ENCODE data around the gene ANO7.

The ANO7 gene

DNA sequence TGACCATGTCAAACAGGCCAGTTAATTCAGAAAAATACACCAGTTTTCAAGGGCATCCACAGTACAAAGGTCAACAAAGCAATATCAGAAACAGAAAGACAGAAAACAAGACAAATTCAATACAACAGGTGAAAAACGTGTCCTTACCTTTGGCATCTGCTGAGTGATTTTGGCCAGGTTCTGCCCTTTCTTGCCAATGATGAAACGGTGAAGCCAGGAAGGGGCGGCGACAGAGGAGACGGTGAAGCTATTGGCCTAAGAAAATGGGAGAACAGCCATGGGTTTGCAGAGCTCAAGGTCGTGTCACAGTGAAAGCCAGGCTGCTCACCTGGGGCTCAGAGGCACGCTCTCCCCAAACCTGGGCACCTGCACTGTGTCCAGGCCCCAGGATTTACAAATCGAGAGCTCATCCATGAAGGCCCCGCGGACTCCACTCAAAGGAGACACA is 66.5 kb downstream of the ANO7 start:
- no peak for DNase-seq (ENCODE audit: low read depth)

DNA sequence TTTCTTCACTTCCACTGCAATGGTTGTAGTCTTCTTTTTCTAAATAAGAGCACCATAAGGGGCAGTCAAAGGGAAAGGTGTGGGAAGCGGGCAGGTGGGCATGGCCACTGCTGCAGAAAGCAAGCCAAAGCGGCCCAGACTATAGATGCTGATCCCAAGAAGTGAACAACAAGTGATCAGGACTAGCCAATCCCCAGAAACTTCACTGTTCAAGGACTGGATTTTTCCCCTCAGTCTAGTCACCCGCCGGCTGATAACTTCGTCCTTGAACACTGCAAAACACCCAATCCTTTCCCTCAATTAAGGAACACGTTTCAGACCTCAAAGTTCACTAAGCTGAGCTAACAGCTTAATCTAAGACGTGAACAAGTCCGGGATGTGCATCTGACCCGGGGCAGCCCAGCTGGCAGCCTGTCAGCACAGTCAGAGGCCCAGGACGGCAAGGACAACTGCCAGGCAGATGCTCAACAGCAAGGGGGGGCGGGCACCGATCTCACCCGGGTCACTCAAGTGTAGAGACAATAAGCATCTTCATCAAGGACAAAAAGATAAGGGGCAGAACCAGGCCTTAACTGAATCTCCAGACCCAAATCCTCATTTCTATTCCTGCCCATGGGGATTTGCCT is 67.2 kb downstream of the ANO7 start:
- no peak for DNase-seq (ENCODE audit: low read depth)

DNA sequence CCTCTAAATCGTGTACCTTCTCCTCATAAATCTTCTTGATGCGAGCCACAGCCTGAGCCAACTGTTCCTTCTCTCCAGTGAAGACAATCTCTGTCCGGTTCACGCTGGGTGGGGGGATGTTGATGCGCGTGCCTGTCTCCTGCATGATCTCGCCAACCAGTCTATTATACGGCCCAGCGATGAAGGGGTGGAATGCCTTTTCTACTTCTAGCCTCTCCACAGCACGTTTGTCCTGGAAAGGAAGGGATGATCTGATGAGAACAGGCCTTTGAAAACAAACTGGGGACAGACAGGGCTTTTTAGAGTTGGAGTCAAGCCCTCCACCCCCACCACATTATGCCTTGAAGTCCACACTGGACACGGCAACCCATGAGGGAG is 67.7 kb downstream of the ANO7 start:
- DNase-seq (ENCODE audit: low read depth), result no peak

DNA sequence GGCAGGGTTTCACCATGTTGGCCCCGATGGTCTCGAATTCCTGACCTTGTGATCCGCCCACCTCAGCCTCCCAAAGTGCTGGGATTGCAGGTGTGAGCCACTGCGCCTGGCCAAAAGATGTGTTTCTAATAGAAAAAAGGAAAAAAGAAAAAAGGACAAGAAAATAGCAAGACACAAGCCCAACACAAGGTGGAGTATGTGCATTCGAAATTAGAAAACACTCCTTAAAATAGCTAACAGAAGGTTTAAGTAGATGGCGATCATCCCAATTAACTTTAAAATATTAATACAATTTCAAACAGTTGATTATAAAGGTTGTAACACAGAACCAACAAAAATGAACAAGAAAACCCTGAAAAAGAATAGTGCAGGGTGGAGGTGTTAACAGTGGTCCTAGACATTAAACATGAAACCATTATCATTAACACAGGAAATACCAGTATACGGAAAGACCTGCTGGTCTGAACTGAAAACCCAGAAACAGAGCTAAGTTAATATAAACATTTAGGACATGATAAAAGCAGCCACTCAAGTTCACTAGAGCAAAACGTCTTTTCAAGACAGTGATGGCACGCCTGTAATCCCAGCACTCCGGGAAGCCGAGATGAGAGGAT is 69.0 kb downstream of the ANO7 start:
- no peak for DNase-seq (ENCODE audit: low read depth)

DNA sequence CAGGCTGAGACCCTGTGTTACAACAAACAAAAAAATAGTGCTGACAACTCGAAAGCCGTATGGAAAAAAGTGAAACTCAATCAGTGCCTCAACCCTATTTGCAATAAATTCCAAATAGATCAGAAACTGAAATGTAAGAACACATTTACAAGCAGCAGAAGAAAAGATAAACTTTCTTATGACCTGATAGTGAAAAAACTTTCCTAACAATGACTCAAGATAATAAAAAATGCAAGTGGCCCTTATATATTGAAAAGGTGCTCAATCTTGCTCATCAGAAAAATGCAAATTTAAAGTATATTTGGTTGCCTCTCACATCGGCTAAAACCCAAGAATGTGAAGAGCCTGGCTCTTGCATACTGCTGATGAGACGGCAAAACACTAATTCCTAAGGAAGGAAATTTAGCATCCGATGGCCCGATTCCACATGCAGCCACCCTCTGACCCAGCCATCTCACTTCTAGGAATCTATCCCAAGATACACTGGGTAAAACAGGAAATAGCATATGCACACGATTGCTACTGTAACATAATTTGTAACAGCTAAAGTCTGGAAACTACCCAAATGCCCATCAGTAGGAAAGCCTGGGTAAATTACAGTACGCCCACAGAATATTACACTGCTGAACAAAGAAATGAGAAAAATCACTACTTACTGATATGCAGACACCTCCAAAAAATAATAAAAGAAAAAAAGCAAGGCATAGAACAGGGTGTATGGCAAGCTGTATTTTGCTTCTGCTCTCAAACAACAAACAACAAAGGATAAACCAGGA is 70.2 kb downstream of the ANO7 start:
- DNase-seq (ENCODE audit: low read depth), result no peak

DNA sequence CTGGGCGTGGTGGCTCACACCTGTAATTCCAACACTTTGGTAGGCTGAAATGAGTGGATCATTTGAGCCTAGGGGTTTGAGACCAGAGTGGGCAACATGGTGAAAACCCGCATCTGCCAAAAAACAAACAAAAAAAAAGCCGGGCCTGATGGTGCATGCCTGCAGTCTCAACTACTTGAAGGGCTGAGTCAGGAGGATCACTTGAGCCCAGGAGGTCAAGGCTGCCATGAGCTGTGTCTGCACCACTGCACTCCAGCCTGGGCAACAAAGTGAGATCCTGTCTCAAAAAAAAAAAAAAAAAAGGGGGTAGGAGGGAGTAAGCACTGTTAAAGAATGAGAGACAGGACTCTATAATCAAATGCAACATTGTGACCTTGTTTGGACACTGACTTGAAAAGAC is 72.4 kb downstream of the ANO7 start:
- no peak for DNase-seq (ENCODE audit: low read depth)

DNA sequence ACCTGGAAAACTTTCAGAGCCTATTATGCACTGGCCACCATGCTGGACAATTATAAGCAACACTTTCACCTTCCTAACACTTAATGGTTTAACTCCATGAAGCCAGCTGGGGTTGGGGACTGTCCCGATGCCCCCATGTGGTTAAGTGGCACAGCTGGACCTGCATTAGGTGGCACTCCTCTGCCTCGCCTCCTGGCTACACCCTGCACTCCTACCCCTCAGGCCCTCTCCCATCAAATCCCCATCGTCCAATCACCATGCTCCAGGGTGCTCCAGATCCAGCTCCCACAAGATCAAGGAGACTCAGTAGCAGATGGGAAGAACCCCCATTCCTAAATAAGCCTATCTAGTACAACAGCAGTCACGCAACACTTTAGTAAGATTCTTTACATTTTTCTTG is 73.2 kb downstream of the ANO7 start:
- no peak for DNase-seq (ENCODE audit: low read depth)

DNA sequence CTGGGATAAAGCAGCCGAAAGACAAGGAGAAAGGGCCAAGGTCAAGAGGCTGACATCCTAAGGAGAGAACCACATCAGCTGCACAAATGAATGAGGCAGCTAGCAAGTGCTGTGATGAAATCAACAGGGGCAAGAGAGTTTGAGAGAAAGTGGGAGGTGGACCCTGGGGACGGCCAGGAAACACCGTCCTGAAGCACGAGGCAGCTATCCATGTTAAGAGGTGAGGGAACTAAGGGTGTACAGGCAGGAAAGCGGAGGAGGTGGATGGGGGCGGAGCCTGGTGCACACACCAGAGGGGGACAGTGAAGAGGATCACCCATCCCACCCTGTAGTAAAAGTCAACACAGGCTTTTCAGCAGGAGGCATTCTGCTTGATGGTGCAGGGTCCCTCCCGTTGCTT is 74.6 kb downstream of the ANO7 start:
- DNase-seq (ENCODE audit: low read depth), result no peak

DNA sequence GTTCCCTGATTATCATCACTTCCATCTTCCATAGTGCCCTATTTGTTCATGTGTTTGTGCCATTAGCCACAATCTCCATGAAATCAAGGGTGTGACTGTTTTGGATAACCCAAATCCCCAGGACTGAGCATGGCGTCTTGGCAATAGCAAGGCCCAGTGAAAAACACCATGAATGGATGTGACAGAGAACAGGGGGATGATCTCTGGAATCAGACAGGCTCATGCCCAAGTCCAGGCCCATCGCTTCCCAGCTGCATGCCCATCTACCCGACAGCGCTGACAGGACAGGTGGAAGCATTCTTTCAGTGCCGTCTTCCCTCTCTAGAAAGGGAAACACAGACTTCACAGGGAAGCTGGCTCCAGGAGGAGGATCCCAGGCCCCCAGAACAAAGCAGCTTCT is 77.0 kb downstream of the ANO7 start:
- DNase-seq (ENCODE audit: low read depth), result no peak

DNA sequence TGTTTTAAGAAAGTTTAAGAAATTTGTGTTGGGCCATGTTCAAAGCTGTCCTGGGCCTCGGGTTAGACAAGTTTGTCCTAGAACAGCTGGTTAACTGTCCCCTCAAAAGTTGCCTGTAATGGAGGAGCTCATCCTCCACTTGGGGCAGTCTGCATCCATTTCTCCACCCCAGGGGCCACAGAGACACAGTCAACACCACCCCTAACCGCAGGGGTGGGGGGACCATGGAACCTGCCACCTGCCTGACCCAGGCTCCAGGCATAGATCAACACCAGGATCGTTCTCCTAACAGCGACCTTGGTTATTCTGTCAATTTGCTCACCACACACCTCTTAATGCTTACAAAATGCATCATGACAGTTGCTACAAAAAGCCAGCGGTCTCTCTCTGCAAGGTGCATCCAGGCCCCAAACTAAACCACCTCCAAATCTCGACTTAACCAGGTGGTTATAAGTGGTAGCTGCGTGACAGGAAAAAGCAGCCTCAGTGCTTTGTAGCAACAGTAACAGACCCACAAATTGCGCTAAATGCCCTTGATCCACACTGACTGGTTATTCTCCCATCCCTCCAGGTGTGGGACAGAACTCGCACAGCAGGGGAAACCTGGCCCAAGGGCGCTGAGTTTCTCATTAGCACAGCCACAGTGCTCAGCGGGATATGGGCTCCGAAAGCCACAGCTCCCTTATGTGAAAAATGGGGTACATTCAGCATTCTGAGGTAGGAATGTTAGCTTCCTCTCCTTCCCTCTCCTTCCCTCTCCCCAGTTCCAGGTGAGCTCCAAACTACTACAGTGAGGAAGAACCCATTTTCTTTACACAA is 79.0 kb downstream of the ANO7 start:
- DNase-seq (ENCODE audit: low read depth), result no peak

DNA sequence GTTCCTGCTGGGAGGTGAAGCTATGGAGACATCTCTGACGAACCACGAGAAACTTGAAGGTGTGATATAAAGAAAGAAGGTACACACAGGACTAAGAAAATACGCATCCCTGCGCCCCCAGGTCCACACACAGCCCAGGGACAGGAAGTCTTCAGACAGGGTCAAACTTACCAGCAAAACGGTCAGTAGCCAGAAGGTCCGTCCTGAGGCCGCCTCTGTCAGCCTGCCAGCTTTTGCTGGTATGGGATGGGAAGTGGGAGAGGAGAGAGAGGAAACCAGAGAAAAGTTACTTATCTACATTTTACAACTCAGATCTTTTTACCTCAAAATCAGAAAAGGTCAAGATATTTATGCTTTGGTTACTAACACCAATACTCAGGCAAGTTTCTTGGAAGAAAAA is 79.8 kb downstream of the ANO7 start:
- no peak for DNase-seq (ENCODE audit: low read depth)

DNA sequence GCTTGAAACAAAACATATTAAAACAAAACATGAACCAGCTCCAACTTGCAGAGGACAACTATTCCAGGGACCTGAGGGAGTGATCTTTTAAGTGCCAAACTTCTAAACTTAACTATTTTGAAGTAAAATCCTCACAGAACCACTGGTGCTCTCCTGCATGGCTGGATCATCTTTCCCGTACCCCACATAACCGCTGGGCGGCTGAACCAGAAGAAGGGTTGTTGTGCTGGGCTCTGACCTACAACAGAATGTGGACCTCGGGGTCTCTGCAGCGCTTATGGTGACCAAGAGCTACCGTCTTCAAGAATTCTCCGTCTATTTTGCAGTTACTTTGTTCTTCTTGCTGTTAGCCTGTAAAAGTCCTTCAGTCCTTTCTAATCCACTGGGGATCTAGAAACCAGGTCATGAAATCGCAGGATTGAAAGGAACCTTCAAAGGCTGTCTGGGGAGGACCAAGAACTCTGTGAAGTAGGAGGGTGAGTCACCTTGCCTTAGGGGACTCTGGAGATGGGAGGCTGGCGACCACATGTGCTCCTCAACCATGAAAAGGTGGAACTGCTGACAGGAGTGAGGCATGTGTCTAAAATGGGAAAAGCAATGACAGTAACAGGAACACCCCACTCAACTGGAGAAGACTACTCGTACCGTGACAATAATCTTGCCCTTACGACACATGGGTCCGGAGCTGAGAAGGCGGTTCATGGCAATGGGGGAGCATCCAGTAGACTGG is 80.4 kb downstream of the ANO7 start:
- DNase-seq (ENCODE audit: low read depth), result no peak

DNA sequence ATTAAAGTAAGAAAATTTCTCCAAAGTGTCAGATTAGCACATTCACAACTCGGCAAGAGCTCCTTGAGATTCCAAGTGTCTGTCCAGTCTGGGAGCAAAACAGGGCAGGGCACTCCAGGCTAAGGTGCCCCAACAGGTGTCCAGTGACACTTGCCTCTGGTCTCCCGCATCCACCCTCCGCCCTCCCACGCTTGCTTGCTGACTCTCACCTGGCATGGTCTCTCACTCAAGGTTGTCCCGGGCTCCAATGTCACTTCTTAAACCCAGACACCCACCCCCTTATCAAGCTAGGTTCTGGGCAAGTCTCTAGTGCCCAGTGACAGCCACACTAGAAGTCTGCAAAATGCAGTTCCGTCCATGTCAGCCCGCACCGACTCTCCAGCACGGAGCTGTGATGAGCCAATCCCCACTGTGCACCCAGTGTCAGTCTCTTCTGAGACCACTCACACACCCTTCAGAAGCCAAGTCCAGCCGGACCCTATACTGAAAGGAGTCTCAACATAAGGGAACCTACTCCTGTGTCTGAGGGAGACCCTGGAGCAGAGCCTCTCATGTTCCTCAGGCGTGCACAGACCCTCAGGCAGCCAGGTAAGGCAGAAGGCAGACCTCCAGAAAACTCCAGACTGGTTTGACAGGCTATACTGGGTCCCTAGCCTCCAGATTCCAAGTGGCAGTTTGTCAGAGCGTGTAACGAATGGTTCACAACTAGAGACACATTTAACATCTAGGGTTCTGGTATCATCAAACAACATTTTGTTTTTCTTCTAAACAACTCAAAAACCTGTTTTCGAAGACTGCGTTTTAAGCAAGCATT is 81.4 kb downstream of the ANO7 start:
- DNase-seq (ENCODE audit: low read depth), result no peak

DNA sequence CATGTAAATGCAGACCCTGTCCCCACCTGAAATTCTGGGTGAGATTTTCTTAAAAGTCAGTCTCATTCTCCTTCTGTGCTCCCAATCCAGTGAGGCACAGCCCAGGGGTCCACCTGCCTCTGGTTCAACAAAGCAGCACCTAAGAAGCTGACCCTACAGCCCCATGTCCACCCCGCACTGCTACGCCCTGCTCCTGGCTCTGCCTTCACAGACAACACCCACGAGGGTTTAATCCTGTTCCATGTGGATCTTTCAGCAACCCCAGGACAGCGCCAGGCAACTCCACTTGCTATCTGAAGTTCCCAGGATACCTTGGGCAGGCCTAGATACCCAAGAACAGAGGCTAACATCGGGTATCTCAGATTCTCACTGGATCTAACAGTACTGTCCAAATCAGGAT is 82.1 kb downstream of the ANO7 start:
- no peak for DNase-seq (ENCODE audit: low read depth)

DNA sequence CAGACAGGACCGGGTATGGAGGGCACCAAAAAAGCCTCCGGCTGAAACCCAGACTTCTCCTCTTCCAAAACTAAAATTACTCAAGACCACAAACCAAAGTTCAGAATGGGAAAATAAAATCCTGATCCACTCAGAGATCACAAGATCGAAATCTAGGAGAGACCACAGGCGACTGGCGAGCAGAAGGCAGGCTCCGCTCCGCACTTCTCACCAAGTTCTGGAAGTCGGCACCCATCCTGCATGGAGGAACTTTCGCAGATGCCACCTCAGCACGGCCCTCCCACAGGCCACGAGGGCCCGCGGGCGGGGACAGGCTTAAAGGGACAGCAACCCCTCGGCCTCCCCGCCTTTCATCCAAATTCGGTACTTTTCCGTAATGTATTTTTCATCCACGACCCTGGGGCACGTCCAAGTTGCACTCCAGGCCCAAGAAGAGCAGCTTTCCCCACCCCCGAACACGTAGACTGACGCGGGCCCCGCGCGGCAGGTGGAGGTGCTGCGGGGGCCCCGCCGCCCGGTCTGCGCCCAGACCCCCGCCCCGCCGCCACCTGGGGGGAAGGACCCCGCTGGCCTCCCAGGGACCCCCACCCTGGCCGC is 83.3 kb downstream of the ANO7 start:
- DNase-seq (ENCODE audit: low read depth), result peak; percentile 22

DNA sequence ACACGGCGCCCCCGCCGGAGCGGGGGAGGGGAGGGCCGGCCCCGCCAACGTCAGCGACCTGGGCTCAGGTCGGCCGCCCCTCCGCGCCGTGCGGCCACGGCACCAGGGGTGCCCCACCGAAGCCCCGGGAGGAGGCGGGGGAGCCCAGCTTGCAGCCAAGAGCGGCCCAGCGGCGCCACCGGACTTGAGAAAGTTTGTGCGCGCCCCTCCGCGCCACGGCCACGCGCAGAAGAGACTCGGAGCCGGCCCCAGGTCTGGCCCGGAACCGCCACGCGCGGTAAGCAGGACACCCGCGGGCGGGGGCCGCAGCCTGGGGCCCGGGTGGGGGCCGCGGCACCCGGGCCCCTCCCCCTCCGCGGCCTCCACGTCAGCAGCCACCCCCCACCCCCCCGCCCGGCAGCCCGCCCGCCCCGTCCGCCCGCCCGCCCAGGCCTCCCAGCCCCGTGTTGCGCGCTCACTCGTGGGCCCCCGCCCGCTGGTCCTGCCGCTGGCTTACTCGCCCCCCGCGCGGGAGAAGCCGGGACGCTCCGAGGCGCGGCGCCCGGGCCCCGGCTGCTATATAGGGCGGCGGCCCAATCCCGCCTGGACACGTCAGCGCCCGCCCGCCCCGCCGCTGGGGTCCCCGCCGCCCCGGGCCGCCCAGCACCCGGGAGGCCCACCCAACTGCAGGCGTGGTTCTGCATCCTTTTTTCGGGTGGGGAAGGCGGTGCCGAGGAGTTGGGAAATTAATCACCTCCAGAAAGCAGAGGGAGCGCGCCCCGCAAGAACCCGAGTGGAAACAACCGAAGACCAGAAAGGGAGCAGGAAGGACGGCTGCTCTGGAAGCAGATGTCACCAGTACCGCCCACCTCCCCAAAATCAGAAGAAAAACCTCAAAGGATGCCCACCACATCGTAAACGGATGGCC is 84.1 kb downstream of the ANO7 start:
- DNase-seq (ENCODE audit: low read depth), result no peak

DNA sequence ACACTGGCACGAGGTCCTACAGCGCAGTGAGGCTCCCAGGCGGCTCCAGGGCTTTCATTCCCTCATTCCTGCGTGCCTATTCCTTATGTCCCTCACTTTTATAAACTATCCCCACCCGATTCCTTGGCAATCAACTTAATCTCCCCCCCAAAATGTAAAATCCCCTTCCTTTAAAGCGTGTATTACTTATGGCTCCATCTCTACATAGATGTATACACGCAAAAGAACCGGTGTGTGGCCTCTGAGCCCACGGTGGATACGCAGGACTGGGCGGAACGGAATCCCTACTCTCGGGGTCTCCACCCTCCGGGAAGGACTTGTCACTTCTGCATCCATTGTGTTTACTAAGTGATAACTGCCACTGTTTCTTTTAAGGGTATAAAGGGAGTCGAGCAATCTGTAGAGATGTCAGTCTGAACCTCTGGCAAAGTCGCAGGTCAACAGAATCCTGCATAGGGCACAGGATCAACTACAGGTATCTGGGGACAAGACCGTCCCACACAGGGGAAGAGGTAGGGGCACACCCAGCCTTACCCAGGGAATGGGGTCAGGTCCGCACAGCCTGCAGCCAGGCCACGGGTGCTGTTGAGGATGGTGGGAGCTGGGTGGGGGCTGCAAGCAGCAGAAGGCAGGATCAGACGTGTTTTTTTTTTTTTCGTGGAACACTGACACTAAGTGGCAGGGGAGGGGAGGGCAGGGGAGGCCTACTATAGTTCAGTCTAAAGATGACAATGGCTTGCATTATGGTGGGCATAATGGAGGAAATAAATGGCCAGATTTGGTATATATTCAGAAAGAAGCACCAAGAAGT is 84.9 kb downstream of the ANO7 start:
- DNase-seq (ENCODE audit: low read depth), result no peak

DNA sequence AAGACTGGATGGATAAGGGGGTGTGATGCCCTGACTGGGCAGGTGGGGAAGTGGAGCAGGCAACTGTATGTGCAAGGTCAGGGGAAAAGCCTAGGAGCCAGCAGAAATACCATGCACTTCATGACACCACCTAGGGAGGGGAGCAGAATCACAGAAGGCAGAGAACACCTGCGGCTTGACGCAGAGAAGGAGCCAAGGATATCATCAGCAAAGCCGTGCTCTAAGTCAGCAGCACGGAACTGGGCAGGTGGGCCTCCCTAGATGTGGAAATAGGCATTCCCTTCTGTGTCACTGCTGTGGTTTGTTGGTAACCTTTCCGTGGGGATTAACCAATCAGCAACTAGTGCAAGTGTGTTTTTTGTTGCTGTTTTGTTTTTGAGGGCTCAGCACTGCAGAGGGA is 85.7 kb downstream of the ANO7 start:
- DNase-seq (ENCODE audit: low read depth), result no peak

Measured in non-pigmented ciliary epithelial cell (primary cell).